BJ (cell line): ENCODE data around the gene SHISA7. TPM values are rescaled to one million over a fixed set of nuclear protein-coding genes. Genes with fewer than 3 reads are reported as not detected.
"Not testable (repeated sequence)": the region's sequence is repeated elsewhere in the genome, so short reads cannot be mapped to it uniquely, and the experiment has no call there.

Experiments used
- CTCF ChIA-PET: fragments of 350-600 bp; formaldehyde crosslinking; extraction: SDS; loops from one replicate; lab custom pipeline; 2021; ENCODE audit warnings: antibody characterized with exemption, inconsistent platforms; lab: Yijun Ruan, JAX
- POLR2A ChIA-PET: fragments of 300-600 bp; sonication (Branson Sonifier 250); formaldehyde crosslinking; extraction: SDS; loops from one replicate; lab custom pipeline; 2021; ENCODE audit warnings: antibody characterized with exemption; lab: Charles Lee
- DNase-seq: peaks from one replicate; pipeline ENCODE4 v3.0.0-alpha.2; 2011; ENCODE audit warnings: low read depth
- H3K27me3 ChIP-seq: 2 replicates; pipeline ENCODE4 v1.6.0; 2011; ENCODE audit warnings: low read length; ENCODE audit not compliant: control insufficient read depth, insufficient read depth
- H3K36me3 ChIP-seq: 2 replicates; pipeline ENCODE4 v1.5.1; 2011; ENCODE audit warnings: low read length; ENCODE audit not compliant: control insufficient read depth, insufficient read depth
- H3K4me3 ChIP-seq: 2 replicates; pipeline ENCODE4 v1.5.1; 2011; ENCODE audit warnings: low read depth, mild to moderate bottlenecking, control low read depth, low read length
- CTCF ChIP-seq: IDR thresholded peaks from 2 replicates; pipeline ENCODE4 v1.5.1; 2011; ENCODE audit warnings: low read depth, mild to moderate bottlenecking, control low read depth, inconsistent platforms, low read length, moderate library complexity; ENCODE audit not compliant: insufficient read depth
- polyA plus RNA-seq: library from polyadenylated mRNA; depleted of rRNA; stranded (reverse); fragments of >200 nt; gene quantifications from 2 replicates; pipeline ENCODE4 v1.2.3, GENCODE V29; 2011

The SHISA7 gene
- polyA plus RNA-seq, 1 experiment: not detected

GRCh38 chr19:55406091-55406825, 36.8 kb downstream of the SHISA7 start:
- no peaks in the 10 kb centered on the region for H3K27me3 ChIP-seq
- ChIA-PET POLR2A (interaction anchor here (1.0 kb wide), 1 partner anchor 67 kb away, joined by 6 read pairs; the partner anchor contains the start of gene KMT5C), CTCF (interaction anchor here (1.4 kb wide), 1 partner anchor 22 kb away, joined by 3 read pairs; the partner anchor contains the start of gene TMEM238)
- no peak for DNase-seq
- H3K4me3 ChIP-seq: peak overlapping the region; percentile 92
- no peak for TF ChIP-seq CTCF
- peaks cover 14% of the 10 kb centered on the region for H3K36me3 ChIP-seq

GRCh38 chr19:55405638-55406037, 37.5 kb downstream of the SHISA7 start:
- H3K4me3 ChIP-seq: no peak overlapping the region
- H3K36me3 ChIP-seq: peaks cover 17% of the 10 kb centered on the region
- ChIA-PET POLR2A (interaction anchor here (0.7 kb wide), 1 partner anchor 43 kb away, joined by 6 read pairs; the partner anchor contains the start of gene GARIN5B), CTCF (interaction anchor here (1.4 kb wide), 1 partner anchor 22 kb away, joined by 3 read pairs; the partner anchor contains the start of gene TMEM238)
- no peak for DNase-seq
- H3K27me3 ChIP-seq: no peaks in the 10 kb centered on the region
- TF ChIP-seq CTCF: no peak

GRCh38 chr19:55402509-55402908, 40.6 kb downstream of the SHISA7 start:
- H3K36me3 ChIP-seq: peaks cover 17% of the 10 kb centered on the region
- no peaks in the 10 kb centered on the region for H3K27me3 ChIP-seq
- CTCF ChIA-PET: interaction anchor here (0.6 to 1.3 kb wide), 5 partner anchors 13 to 715 kb away, joined by 3 to 6 read pairs (median 3); no protein-coding TSS in a partner anchor
- DNase-seq: no peak
- H3K4me3 ChIP-seq: no peak overlapping the region
- POLR2A ChIA-PET: interaction anchor here (0.6 kb wide), 1 partner anchor 143 kb away, joined by 6 read pairs; no protein-coding TSS in a partner anchor
- TF ChIP-seq CTCF: no peak

GRCh38 chr19:55401390-55401789, 41.7 kb downstream of the SHISA7 start:
- H3K36me3 ChIP-seq: peaks cover 17% of the 10 kb centered on the region
- CTCF ChIA-PET: interaction anchor here (1.2 to 2.8 kb wide), 4 partner anchors 17 to 260 kb away, joined by 3 to 7 read pairs (median 5); no protein-coding TSS in a partner anchor
- H3K4me3 ChIP-seq, POLR2A ChIA-PET, DNase-seq, H3K27me3 ChIP-seq: not testable (repeated sequence)

GRCh38 chr19:55400281-55401087, 42.6 kb downstream of the SHISA7 start:
- Histone ChIP-seq H3K36me3 (peaks cover 15% of the 10 kb centered on the region), H3K27me3 (no peaks in the 10 kb centered on the region), H3K4me3 (no peak overlapping the region)
- ChIA-PET CTCF (interaction anchor here (0.9 to 2.8 kb wide), 5 partner anchors 18 to 108 kb away, joined by 3 to 7 read pairs (median 4); no protein-coding TSS in a partner anchor), POLR2A (no interaction called here)
- TF ChIP-seq CTCF: no peak
- DNase-seq: no peak
